ENCODE measurements around the gene PSD. TPM values are rescaled to one million over a fixed set of nuclear protein-coding genes. Genes with fewer than 3 reads are reported as not detected.

Gene PSD
- polyA plus RNA-seq, 1 donor from 2014 or later = 68.8 TPM

- TF ChIP-seq TAF1 (IDR thresholded peaks at IDR 0.05; ENCODE audit: low read depth) (no peak), EZH2 (IDR thresholded peaks at IDR 0.05; ENCODE audit: borderline replicate concordance, insufficient read depth, low read length, poor library complexity, severe bottlenecking) (no peak), EP300 (conservative IDR thresholded peaks at IDR 0.05; ENCODE audit: poor library complexity, severe bottlenecking) (no peak), RAD21 (conservative IDR thresholded peaks at IDR 0.05) (no peak), REST (IDR thresholded peaks at IDR 0.05; ENCODE audit: borderline replicate concordance) (no peak), MXI1 (conservative IDR thresholded peaks at IDR 0.05; ENCODE audit: poor library complexity, severe bottlenecking) (no peak), CTCF (IDR thresholded peaks at IDR 0.05; ENCODE audit: poor library complexity, severe bottlenecking) (no peak)
- Histone ChIP-seq H3K4me3 (ENCODE audit: low read length) (no peak overlapping the region), H3K79me2 (replicated peaks; ENCODE audit: insufficient read depth, low read length) (no peaks in the 10 kb centered on the region), H3K27ac (ENCODE audit: low read length) (no peak overlapping the region), H3K9me2 (ENCODE audit: insufficient read depth, low read length) (no peaks in the 10 kb centered on the region), H3K9ac (ENCODE audit: low read length) (no peak overlapping the region), H3K36me3 (ENCODE audit: insufficient read depth, low read length) (no peaks in the 10 kb centered on the region), H3K27me3 (ENCODE audit: insufficient read depth, low read depth, low read length) (no peaks in the 10 kb centered on the region), H3K9me3 (ENCODE audit: low read length) (no peaks in the 10 kb centered on the region), H3K4me2 (ENCODE audit: low read length) (no peak overlapping the region), H3F3A (ENCODE audit: insufficient read depth, low read length, poor library complexity, severe bottlenecking) (peaks cover 5% of the 10 kb centered on the region), H4K20me1 (ENCODE audit: insufficient read depth) (no peaks in the 10 kb centered on the region), H2AFZ (ENCODE audit: low read depth, low read length) (no peak overlapping the region)
These were observed 6.3 kb upstream of the PSD start for GRCh38 chr10:102424916-102425315.

GRCh38 chr10:102424145-102424544 is 5.6 kb upstream of the PSD start:
- no peaks in the 10 kb centered on the region for H3K27me3 ChIP-seq (ENCODE audit: insufficient read depth, low read depth, low read length)
- no peak overlapping the region for H3K4me3 ChIP-seq (ENCODE audit: low read length)
- no peak overlapping the region for H2AFZ ChIP-seq (ENCODE audit: low read depth, low read length)
- no peak overlapping the region for H3K4me2 ChIP-seq (ENCODE audit: low read length)
- H3K9ac ChIP-seq (ENCODE audit: low read length) = no peak overlapping the region
- H3K9me2 ChIP-seq (ENCODE audit: insufficient read depth, low read length) = no peaks in the 10 kb centered on the region
- TF ChIP-seq EZH2 (IDR thresholded peaks at IDR 0.05; ENCODE audit: borderline replicate concordance, insufficient read depth, low read length, poor library complexity, severe bottlenecking) (no peak), MXI1 (conservative IDR thresholded peaks at IDR 0.05; ENCODE audit: poor library complexity, severe bottlenecking) (no peak), EP300 (conservative IDR thresholded peaks at IDR 0.05; ENCODE audit: poor library complexity, severe bottlenecking) (no peak), REST (IDR thresholded peaks at IDR 0.05; ENCODE audit: borderline replicate concordance) (no peak), CTCF (IDR thresholded peaks at IDR 0.05; ENCODE audit: poor library complexity, severe bottlenecking) (no peak), TAF1 (IDR thresholded peaks at IDR 0.05; ENCODE audit: low read depth) (no peak), RAD21 (conservative IDR thresholded peaks at IDR 0.05) (no peak), SMC3 (conservative IDR thresholded peaks at IDR 0.05; ENCODE audit: poor library complexity) (no peak), POLR2AphosphoS5 (IDR thresholded peaks at IDR 0.05) (no peak)
- peaks cover 6% of the 10 kb centered on the region for H3F3A ChIP-seq (ENCODE audit: insufficient read depth, low read length, poor library complexity, severe bottlenecking)
- H4K20me1 ChIP-seq (ENCODE audit: insufficient read depth) = no peaks in the 10 kb centered on the region
- no peaks in the 10 kb centered on the region for H3K36me3 ChIP-seq (ENCODE audit: insufficient read depth, low read length)
- no peak overlapping the region for H3K27ac ChIP-seq (ENCODE audit: low read length)
- H3K9me3 ChIP-seq (ENCODE audit: low read length) = no peaks in the 10 kb centered on the region
- no peaks in the 10 kb centered on the region for H3K79me2 ChIP-seq (replicated peaks; ENCODE audit: insufficient read depth, low read length)
